ENCODE measurements around the gene POLR3A.

Gene POLR3A

DNA sequence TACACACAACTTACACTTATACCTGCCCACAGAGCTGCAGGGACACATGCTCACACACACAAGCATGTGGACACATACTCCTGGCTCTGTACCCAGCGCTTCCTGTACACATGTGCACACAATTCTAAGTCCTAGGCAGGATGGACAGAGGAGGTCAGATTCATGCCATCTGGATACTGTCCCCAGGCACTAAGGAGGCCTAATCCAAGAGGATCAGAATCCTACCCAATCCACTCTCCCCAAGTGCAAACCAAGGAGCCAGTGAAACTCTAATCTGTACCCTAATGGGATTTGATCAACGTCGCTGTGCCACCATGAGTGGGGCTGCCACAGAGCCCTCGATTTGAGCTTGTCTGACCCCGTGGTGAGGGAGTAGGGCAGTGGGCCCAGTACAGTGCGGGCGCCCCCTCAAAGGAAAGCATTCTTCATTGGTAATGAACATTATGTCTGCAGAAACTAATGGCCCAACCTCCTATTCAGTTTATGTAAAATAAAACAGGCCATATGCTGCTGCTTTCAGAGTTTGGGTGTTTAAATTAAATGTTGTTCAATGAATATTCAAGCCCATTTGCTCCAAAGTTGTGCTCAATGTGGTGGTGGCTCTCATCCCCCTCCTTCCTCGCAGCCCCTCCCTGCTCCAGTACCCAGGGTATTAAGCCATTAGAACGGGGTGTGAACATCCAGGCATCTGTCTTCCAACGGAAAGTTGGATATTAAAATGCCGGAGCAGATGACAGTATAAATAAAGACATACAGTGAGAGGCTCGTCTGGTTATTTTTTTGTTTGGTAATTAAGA lies 30.8 kb upstream of the POLR3A start:
- DNase-seq (ENCODE audit: low read depth) = no peak
- H3K4me3 ChIP-seq (ENCODE audit: low read length) = no peak overlapping the region

GRCh38 chr10:78058562-78058961 lies 29.2 kb upstream of the POLR3A start:
- no peak overlapping the region for H3K4me3 ChIP-seq (ENCODE audit: low read length)
- TF ChIP-seq CTCF (conservative IDR thresholded peaks at IDR 0.05; ENCODE audit: low read depth, low read length) = no peak
- DNase-seq (ENCODE audit: low read depth) = no peak

More for the DNA sequence above, 30.8 kb upstream of the POLR3A start:
- no peak for TF ChIP-seq CTCF (conservative IDR thresholded peaks at IDR 0.05; ENCODE audit: low read depth, low read length)

DNA sequence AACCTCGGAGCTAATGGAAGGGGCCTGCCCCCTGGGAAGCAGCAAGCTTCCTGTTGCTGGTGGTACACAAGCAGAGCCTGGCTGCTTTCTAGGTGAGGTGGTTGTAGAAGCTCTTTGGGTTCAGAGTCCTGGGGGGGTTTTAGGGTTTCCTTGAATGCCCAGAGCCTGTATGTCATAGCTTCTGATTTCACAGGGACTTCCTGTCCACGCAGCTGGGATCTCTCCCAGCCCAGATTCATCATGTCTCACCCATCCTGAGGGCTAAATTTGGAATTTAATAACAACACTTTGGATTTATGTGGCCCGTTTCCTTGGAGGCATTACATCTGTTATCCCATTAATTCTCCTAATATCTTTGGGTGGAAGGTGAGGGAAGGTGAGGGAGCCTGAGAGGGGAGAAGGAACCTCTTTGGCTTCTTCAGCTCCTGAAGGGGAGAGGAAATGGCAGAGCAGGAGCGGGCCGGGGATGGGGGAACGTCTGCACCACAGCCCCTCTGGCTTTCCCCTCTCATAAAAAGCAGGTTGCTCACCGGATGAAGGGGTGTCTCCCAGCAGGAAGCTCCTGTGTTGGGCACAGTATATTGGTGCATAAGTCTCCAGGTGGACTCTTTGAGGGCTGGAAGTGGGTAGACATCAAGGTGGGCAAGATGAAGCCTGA lies 24.0 kb upstream of the POLR3A start:
- DNase-seq (ENCODE audit: low read depth) = no peak
- no peak for TF ChIP-seq CTCF (conservative IDR thresholded peaks at IDR 0.05; ENCODE audit: low read depth, low read length)

DNA sequence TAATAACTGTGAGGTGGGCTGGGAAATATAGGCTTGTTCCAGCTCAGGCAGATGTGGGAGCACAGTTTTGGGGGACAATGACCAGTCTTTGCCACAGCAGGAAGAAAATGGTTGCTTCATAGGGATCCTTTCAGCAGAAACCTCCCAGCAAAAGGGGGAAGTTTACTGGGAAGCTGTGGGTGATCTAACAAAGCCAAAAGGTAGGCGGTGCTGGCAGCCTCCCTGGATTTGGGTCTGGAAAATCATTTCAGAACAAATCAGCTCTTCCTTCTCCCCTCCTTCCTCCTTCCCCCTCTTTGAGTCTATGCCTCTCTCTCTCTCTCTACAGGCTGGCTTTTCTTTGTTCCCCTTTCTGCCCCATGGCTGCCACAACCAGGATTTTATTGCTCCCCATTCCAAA lies 20.5 kb upstream of the POLR3A start:
- DNase-seq (ENCODE audit: low read depth) = no peak
- no peak for TF ChIP-seq CTCF (conservative IDR thresholded peaks at IDR 0.05; ENCODE audit: low read depth, low read length)
- H3K4me3 ChIP-seq (ENCODE audit: low read length) = no peak overlapping the region

More for the DNA sequence above, 24.0 kb upstream of the POLR3A start:
- H3K4me3 ChIP-seq (ENCODE audit: low read length) = no peak overlapping the region

DNA sequence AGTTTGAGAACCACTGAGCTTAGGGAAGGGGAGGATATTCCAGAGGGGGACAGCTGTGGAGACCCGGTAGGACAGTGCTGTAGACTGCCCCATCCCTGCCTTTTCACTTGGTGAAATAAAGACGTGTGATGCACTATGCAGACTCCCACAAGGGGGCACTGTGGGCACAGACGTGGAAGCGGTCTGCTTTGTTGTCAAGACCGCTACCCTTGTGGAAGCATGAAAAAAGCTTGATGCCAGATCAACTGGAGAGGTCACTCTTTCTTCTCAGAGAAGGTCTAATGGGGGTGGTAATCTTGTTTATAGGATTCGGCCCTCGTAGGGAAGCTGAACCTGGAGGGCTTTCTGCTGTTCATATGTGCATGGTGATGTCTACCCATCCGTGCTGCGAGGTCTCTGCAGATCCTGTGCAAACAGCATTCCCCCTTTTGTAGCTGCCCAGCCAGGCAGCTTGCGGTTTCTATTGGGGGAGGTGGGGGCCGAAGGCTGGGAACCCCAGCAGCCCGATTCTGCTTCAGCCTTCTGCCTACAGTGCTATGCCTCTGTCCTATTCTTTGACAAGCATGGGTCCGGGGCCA lies 18.1 kb upstream of the POLR3A start:
- no peak overlapping the region for H3K4me3 ChIP-seq (ENCODE audit: low read length)
- DNase-seq (ENCODE audit: low read depth) = peak; percentile 50
- peak; percentile 92 for TF ChIP-seq CTCF (conservative IDR thresholded peaks at IDR 0.05; ENCODE audit: low read depth, low read length)

GRCh38 chr10:78046711-78047269 lies 17.5 kb upstream of the POLR3A start:
- no peak overlapping the region for H3K4me3 ChIP-seq (ENCODE audit: low read length)
- TF ChIP-seq CTCF (conservative IDR thresholded peaks at IDR 0.05; ENCODE audit: low read depth, low read length) = no peak
- no peak for DNase-seq (ENCODE audit: low read depth)

All from retinal pigment epithelial cell (primary cell).